GM18499 (cell line): Measurements from ENCODE around the gene UBTF.
A peak's percentile ranks its signal among the peaks of the same experiment; 100 is the strongest.

Experiments used
- ATAC-seq: cut with Tn5 transposase; IDR thresholded peaks from one replicate; pipeline ENCODE4 v1.9.1; 2021; ENCODE audit warnings: moderate number of reproducible peaks; ENCODE audit not compliant: insufficient read depth, unreplicated experiment

Gene UBTF

GRCh38 chr17:44199553-44200477 is 19.7 kb downstream of the UBTF start, which contains the start of gene ATXN7L3:
Gene ATXN7L3, minus strand, starts transcription at chr17:44199884. Its CDS starts 1,814 bp downstream, at chr17:44198070.
- ATAC-seq, result peak; percentile 43

DNA sequence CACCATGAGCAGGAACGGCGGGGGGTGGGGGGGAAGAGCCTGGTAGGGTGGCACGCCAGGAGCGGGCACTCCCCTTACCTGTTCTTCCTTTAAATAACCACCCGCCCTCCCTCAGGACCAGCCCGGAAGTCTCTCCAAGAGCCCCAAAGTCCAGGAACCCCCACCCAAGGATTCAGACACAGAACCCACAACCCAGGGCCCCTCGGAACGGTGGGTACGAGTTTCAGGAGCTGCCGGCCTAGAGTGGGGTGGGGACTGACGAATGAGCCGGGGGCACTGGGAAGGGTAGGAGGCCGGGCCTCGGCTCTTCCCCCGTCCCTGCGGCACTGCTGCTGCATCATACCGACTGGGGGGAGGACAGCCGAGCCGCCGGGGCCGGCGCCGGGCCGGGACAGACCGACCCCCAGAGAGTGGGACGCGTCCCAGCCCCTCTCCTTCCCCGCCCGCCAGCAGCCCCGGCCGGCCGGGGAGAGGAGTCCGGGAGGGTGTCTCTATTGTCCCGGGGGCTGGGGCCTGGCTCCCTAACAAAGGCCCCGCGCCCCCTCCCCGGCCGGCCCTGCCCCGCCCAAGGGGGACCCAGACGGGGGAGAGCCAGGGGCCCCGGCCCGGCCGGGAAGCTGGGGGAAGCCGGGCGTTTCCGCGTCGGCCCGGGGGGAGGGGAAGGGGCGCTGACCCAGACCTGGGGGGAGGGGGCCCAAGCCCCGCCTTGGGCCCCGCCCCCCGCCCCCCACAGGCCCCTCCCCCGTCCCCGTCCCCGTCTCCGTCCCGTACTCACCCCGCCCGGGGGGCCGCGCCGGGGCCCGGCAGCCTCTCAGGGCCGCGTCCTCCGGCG is 20.5 kb downstream of the UBTF start:
- no peak for ATAC-seq

DNA sequence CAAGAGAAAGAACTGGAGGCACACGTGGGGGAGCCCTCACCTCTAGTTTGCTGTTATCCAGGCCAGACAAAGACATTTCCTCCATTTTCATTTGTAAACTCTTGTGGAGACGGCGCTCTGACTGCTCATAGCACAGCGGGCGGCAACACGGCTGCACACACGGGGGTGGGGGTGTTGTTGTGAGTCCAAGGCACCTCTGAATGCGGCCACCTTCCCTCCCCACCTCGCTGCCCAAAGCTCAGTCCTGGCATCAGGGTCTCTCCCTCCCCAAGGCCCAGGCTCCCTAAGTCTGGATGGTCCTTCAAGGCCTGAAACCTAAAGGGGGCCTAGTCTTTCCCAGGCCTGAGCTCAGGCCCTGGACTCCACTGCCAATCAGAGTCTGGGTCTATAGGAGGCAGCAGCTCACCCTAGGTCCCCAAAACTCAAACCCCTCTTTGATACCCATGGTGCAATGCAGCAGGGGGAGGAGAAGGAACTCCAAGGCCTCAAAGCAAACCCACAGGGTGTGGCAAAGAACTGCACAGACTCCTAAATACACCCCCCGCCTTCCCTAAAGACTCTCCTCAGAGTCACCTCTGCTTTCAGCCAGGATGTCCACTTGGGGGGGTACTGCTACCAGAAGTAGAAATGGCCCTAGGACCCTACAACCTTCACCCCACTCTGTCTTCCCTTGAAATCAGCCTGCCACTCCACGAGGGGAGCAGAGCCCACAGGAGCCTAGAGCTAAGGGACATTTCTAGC is 21.3 kb downstream of the UBTF start:
- ATAC-seq, result no peak

DNA sequence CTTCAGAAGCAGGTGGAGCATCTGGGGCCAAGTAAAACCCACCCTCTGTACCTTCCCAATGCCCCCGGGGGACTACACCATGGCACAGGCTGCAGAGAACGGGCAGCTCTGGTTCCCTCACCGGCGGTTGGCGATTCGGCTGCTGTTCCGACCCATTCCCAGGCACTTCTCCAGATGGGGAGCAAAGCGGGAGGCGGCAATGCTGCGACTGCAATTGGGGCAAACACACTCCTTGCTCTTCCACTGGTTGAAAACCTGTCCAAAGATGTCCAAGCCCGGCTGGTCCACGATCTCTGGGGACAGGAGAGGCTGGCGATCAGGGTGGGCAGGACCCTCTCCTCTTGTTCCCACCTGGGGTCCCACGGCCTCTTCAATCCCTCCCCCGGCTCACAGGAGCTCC is 22.4 kb downstream of the UBTF start:
- no peak for ATAC-seq

DNA sequence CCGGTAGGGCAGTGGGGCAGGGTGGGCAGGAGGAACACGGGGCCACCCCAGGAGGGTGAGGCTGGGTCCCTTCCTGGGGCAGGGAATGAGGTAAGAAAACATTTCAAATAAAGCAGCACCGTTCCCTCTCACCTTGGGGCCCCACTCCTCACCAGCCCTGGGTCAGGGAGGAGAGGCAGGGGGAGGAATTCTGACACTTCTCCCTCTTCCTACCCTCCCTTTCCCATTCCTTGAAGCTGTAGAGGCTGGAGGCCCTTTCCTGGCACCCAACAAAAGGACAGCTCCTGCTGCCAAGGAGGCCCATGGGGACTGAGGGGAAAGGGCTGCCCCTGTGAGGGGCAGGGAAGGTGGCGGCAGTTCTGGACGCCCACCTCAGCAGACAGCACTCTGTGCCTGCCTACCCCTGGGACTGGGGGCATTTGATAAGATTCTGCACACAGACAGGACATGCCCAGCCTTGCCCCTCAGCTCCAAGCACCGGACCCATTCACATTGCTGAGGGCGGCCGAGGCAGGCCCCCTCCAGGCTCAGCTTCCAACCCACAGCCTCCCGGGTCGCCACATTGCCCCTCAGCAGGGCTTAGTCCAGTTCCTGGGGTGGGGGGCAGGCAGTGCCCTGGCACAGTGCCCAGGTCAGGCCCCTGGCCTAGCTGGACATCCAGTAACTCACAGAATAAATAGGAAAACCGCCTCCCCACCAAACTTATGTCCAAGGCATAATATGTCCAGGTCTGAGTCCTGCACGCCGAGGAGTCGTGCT is 26.0 kb downstream of the UBTF start:
- no peak for ATAC-seq

- ATAC-seq, result no peak
Measured at GRCh38 chr17:44192750-44193149, 26.7 kb downstream of the UBTF start.

GRCh38 chr17:44191941-44192496 is 27.5 kb downstream of the UBTF start:
- no peak for ATAC-seq

DNA sequence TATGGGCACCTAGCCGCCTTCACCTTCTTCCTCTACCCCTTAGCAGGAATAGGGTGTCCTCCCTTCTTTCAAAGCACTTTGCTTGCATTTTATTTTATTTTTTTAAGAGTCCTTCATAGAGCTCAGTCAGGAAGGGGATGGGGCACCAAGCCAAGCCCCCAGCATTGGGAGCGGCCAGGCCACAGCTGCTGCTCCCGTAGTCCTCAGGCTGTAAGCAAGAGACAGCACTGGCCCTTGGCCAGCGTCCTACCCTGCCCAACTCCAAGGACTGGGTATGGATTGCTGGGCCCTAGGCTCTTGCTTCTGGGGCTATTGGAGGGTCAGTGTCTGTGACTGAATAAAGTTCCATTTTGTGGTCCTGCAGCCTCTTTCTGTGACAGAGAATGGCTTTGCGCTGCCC is 28.1 kb downstream of the UBTF start:
- no peak for ATAC-seq

GRCh38 chr17:44190481-44190880 is 29.0 kb downstream of the UBTF start:
- ATAC-seq, result no peak

GRCh38 chr17:44188576-44189403 is 30.7 kb downstream of the UBTF start:
- ATAC-seq, result no peak

GRCh38 chr17:44187131-44187899 is 32.2 kb downstream of the UBTF start:
- no peak for ATAC-seq

- peak; percentile 83 for ATAC-seq
Measured at GRCh38 chr17:44186307-44187130, 33.0 kb downstream of the UBTF start, which contains the start of gene TMUB2. Gene TMUB2, plus strand, starts transcription at chr17:44186972. Its CDS starts 737 bp downstream, at chr17:44187709.

GRCh38 chr17:44184212-44184810 is 35.2 kb downstream of the UBTF start:
- no peak for ATAC-seq

- ATAC-seq, result no peak
Measured at GRCh38 chr17:44183024-44183423, 36.5 kb downstream of the UBTF start.

GRCh38 chr17:44178133-44178532 is 41.3 kb downstream of the UBTF start:
- ATAC-seq, result no peak

GRCh38 chr17:44177640-44178039 is 41.8 kb downstream of the UBTF start:
- no peak for ATAC-seq
